K562 (cell line): ENCODE data around the gene TBL1XR1. TPM values are rescaled to one million over a fixed set of nuclear protein-coding genes. Genes with fewer than 3 reads are reported as not detected.

Experiments used
- ATAC-seq: fragments of 200-7000 bp; cut with Tn5 transposase; 3 replicates; pipeline ENCODE4 v1.9.1; 2020; ENCODE audit warnings: moderate library complexity
- BruUV-seq: library from RNA; stranded (reverse); fragments of 400-500 nt; replicated peaks from 2 replicates; lab custom pipeline; 2021; lab: Mats Ljungman, UMichigan
- CTCF ChIA-PET: fragments of 300-600 bp; formaldehyde crosslinking; extraction: SDS; loops from one replicate; lab custom pipeline; 2021; ENCODE audit warnings: low intra/inter-chr PET ratio; lab: Yijun Ruan, JAX
- POLR2A ChIA-PET: fragments of 300-600, 350-650 bp; sonication (Branson Sonifier 250); formaldehyde crosslinking; extraction: SDS; loops from one replicate; lab custom pipeline; 2021; ENCODE audit warnings: antibody characterized with exemption, inconsistent platforms; lab: Yijun Ruan, JAX
- DNase-seq, 4 experiments: peaks; one replicate each; pipeline versions ENCODE4 v3.0.0 to v3.0.0-alpha.2; 2011 to 2018; ENCODE audit warnings: low spot score in 3 of 4, mixed read lengths in 3 of 4; ENCODE audit errors: extremely low read depth in 1 of 4
- FAIRE-seq: peaks from 2 replicates; lab custom pipeline; 2011; peaks lifted over from hg19 to GRCh38; lab: Jason Lieb, UNC
- H2AFZ ChIP-seq: 2 replicates; pipeline ENCODE4 v1.6.0; 2011; ENCODE audit warnings: low read depth, low read length, control low read depth, inconsistent platforms
- H3K27ac ChIP-seq: fragments of 200-600 bp; 3 replicates; pipeline ENCODE4 v1.8.0; 2011; ENCODE audit warnings: low read depth, mild to moderate bottlenecking, control low read depth, inconsistent platforms, low read length, moderate library complexity, mixed read lengths; ENCODE audit errors: extremely low read depth
- H3K27me3 ChIP-seq, 2 experiments: fragments of 300-600 bp in 1 of 2; 2 replicates in 1 of 2; 3 replicates in 1 of 2; pipeline versions ENCODE4 v1.6.0 to v1.8.0; 2011; ENCODE audit warnings: inconsistent platforms in 2 of 2, low read length in 2 of 2, mild to moderate bottlenecking in 1 of 2, mixed read lengths in 1 of 2, moderate library complexity in 1 of 2; ENCODE audit not compliant: control insufficient read depth in 2 of 2, insufficient read depth in 2 of 2
- H3K36me3 ChIP-seq: fragments of 300-600 bp; 3 replicates; pipeline ENCODE4 v1.8.0; 2011; ENCODE audit warnings: mild to moderate bottlenecking, low read length, inconsistent platforms; ENCODE audit not compliant: control insufficient read depth, insufficient read depth
- H3K4me1 ChIP-seq, 2 experiments: fragments of 200-600 bp in 1 of 2; replicated peaks in 1 of 2; 2 replicates in 1 of 2; 3 replicates in 1 of 2; pipeline versions ENCODE4 v1.5.1 to v1.8.0; 2011; ENCODE audit warnings: inconsistent platforms in 2 of 2, low read length in 2 of 2, mild to moderate bottlenecking in 1 of 2, mixed read lengths in 1 of 2, moderate library complexity in 1 of 2; ENCODE audit not compliant: control insufficient read depth in 2 of 2, insufficient read depth in 2 of 2
- H3K4me2 ChIP-seq: 2 replicates; pipeline ENCODE4 v1.6.1; 2011; ENCODE audit warnings: low read length, control low read depth, inconsistent platforms, mixed read lengths; ENCODE audit not compliant: insufficient read depth
- H3K4me3 ChIP-seq: fragments of 200-600 bp; sonication (generic), shearing (Covaris generic); 2 replicates; pipeline ENCODE4 v1.5.1; 2016; ENCODE audit warnings: control low read depth, inconsistent platforms
- H3K79me2 ChIP-seq: fragments of 200-600 bp; 3 replicates; pipeline ENCODE4 v1.8.0; 2011; ENCODE audit warnings: low read length, inconsistent platforms; ENCODE audit not compliant: control insufficient read depth, insufficient read depth
- H3K9ac ChIP-seq, 2 experiments: 2 replicates each; pipeline versions ENCODE4 v1.6.0 to v1.6.1; 2011; ENCODE audit warnings: low read depth in 2 of 2, low read length in 2 of 2, control low read depth in 1 of 2, inconsistent platforms in 1 of 2, mild to moderate bottlenecking in 1 of 2, mixed read lengths in 1 of 2; ENCODE audit not compliant: insufficient read depth in 1 of 2
- H3K9me1 ChIP-seq: one replicate; pipeline ENCODE4 v1.6.0; 2011; ENCODE audit warnings: inconsistent platforms, mild to moderate bottlenecking, low read length, moderate library complexity; ENCODE audit not compliant: control insufficient read depth, insufficient read depth
- H3K9me3 ChIP-seq: replicated peaks from 2 replicates; pipeline ENCODE4 v1.5.1; 2011; ENCODE audit warnings: low read depth, low read length, inconsistent platforms; ENCODE audit not compliant: control insufficient read depth, insufficient read depth
- H4K20me1 ChIP-seq: replicated peaks from 2 replicates; pipeline ENCODE4 v1.6.1; 2011; ENCODE audit warnings: low read length, inconsistent platforms, mixed read lengths; ENCODE audit not compliant: control insufficient read depth, insufficient read depth
- ARID2 ChIP-seq: fragments of 450-650 bp; IDR thresholded peaks from 2 replicates; pipeline ENCODE4 v1.6.1; 2017; ENCODE audit warnings: antibody characterized with exemption, mild to moderate bottlenecking
- ATF3 ChIP-seq, 2 experiments: fragments of 450-650 bp in 1 of 2; sonication (generic) in 1 of 2; formaldehyde crosslinking in 1 of 2; IDR thresholded peaks in 1 of 2; conservative IDR thresholded peaks in 1 of 2; 2 replicates each; pipeline versions ENCODE4 v1.6.1 to v1.8.1; 2016 to 2023; ENCODE audit warnings: mild to moderate bottlenecking in 2 of 2, moderate library complexity in 2 of 2, inconsistent platforms in 1 of 2, missing genetic modification reagents in 1 of 2
- CHCHD3 ChIP-seq: fragments of 250-450 bp; sonication (Bioruptor Pico); IDR thresholded peaks from 2 replicates; pipeline ENCODE4 v2.1.2; 2022; ENCODE audit warnings: mild to moderate bottlenecking
- ERF ChIP-seq: fragments of 450-650 bp; formaldehyde crosslinking; IDR thresholded peaks from 2 replicates; pipeline ENCODE4 v1.4.0; 2020; ENCODE audit warnings: mild to moderate bottlenecking, mixed read lengths
- HDAC3 ChIP-seq: fragments of 450-650 bp; IDR thresholded peaks from 2 replicates; pipeline ENCODE4 v1.6.1; 2018; ENCODE audit warnings: borderline replicate concordance, mild to moderate bottlenecking, moderate library complexity; ENCODE audit not compliant: partially characterized antibody
- HDAC6 ChIP-seq: IDR thresholded peaks from 2 replicates; pipeline ENCODE4 v1.6.1; 2012; ENCODE audit warnings: low read depth, mild to moderate bottlenecking, control low read depth, inconsistent platforms, low read length, moderate library complexity
- KHSRP ChIP-seq: fragments of 450-650 bp; IDR thresholded peaks from 2 replicates; pipeline ENCODE4 v1.6.1; 2017
- THRAP3 ChIP-seq: fragments of 450-650 bp; IDR thresholded peaks from 2 replicates; pipeline ENCODE4 v1.6.1; 2016; ENCODE audit warnings: mild to moderate bottlenecking, inconsistent platforms, borderline replicate concordance
- ZBTB26 ChIP-seq: fragments of 450-650 bp; formaldehyde crosslinking; IDR thresholded peaks from 2 replicates; pipeline ENCODE4 v1.4.0; 2022; ENCODE audit warnings: missing genetic modification characterization
- ZNF280B ChIP-seq: fragments of 250-450 bp; sonication (Bioruptor Pico); IDR thresholded peaks from 2 replicates; pipeline ENCODE4 v1.5.1; 2021; ENCODE audit warnings: mild to moderate bottlenecking
- ZNF41 ChIP-seq: fragments of 250-450 bp; sonication (Bioruptor Pico); conservative IDR thresholded peaks from 2 replicates; pipeline ENCODE4 v1.4.0; 2020; ENCODE audit warnings: mild to moderate bottlenecking
- ZNF764 ChIP-seq: fragments of 250-450 bp; sonication (Bioruptor Pico); IDR thresholded peaks from 2 replicates; pipeline ENCODE4 v1.4.0; 2020; ENCODE audit warnings: low read depth, mild to moderate bottlenecking, moderate library complexity
- WGBS: fragments of 100-300 bp; shearing (Covaris generic); methylation state at CpG from one replicate; pipeline ENCODE4 v1.1.6; 2016; ENCODE audit warnings: low coverage, mixed read lengths; ENCODE audit not compliant: insufficient coverage; ENCODE audit errors: missing lambda C conversion rate; 5-methylcytosine and 5-hydroxymethylcytosine counted together
- in situ Hi-C: fragments of 300-500 bp; cut with MboI; formaldehyde crosslinking; loops from 4 replicates; pipeline ENCODE4 v1.15.0; 2018; ENCODE audit warnings: inconsistent platforms, mixed read lengths
- intact Hi-C: fragments of 100-400 bp; cut with micrococcal nuclease; formaldehyde crosslinking; loops from 2 replicates; pipeline ENCODE4 v1.14.2; 2022
- polyA plus RNA-seq, 8 experiments: library from polyadenylated mRNA; depleted of rRNA in 4 of 8; stranded (reverse) in 5 of 8; unstranded in 3 of 8; fragments of >200 nt; fragmentation: Nextera tagmentation in 2 of 8; fragmentation: Illumina TruSeq in 1 of 8; extraction: Ambion mirVana in 2 of 8; extraction: Trizol in 1 of 8; gene quantifications; 2 replicates each; pipeline versions ENCODE4 v1.2.1 to v1.2.3, GENCODE V29; 2011 to 2014; ENCODE audit warnings: inconsistent platforms in 1 of 8, missing spikeins in 1 of 8
- total RNA-seq, 7 experiments: library from RNA; depleted of rRNA in 6 of 7; stranded (reverse); fragments of >200 nt in 6 of 7; fragmentation: Illumina TruSeq in 2 of 7; extraction: Trizol in 2 of 7; gene quantifications; 2 replicates each; pipeline versions ENCODE4 v1.2.1 to v1.2.3, GENCODE V29; 2011 to 2021; ENCODE audit warnings: low replicate concordance in 1 of 7

Gene TBL1XR1
- total and polyA plus RNA-seq, 9 of the 15 experiments (the other 6 are each of a cell fraction or from before 2014, with no cell fraction given) = 19.6 to 171 (median 83.3) TPM

- TF ChIP-seq ZNF41 (CRISPR knock-in tag) (no peak), HDAC3 (no peak)
- TF ChIP-seq, all 486 proteins: peak for 0
Measured at GRCh38 chr3:177119829-177120228, 77.5 kb downstream of the TBL1XR1 start (continued).

GRCh38 chr3:177114253-177114652, 83.0 kb downstream of the TBL1XR1 start:
- H3K9me3 ChIP-seq = no peaks in the 10 kb centered on the region
- H3K27ac ChIP-seq = no peak overlapping the region
- TF ChIP-seq KHSRP = no peak
- TF ChIP-seq ARID2 = no peak
- no peak for TF ChIP-seq ERF
- no peak for TF ChIP-seq ZNF280B (CRISPR knock-in tag)
- no peak for TF ChIP-seq THRAP3
- no peak for TF ChIP-seq ZBTB26
- no peak for TF ChIP-seq HDAC6
- TF ChIP-seq ZNF764 (CRISPR knock-in tag) = no peak
- TF ChIP-seq ATF3 (IDR thresholded peaks at IDR 0.05) = no peak
- no peak for TF ChIP-seq ATF3 (CRISPR knock-in tag; conservative IDR thresholded peaks at IDR 0.05)
- no peak for TF ChIP-seq CHCHD3
- FAIRE-seq (no peak), ATAC-seq (no peak), DNase-seq (no peak)
- POLR2A ChIA-PET = interaction anchor here (0.7 kb wide), 1 partner anchor 139 kb away, joined by 4 read pairs; no protein-coding TSS in a partner anchor
- H3K79me2 ChIP-seq = peaks cover 99% of the 10 kb centered on the region
- in situ Hi-C loops (no loop called here), intact Hi-C loops (no loop called here)
- no peak overlapping the region for H3K9ac ChIP-seq
- BruUV-seq = no TSS peak
- no peak overlapping the region for H3K4me2 ChIP-seq
- 0 out of 3 replicates have a peak, but pooled peaks cover 4% of the 10 kb centered on the region for H3K36me3 ChIP-seq
- no peak overlapping the region for H2AFZ ChIP-seq
- H3K4me3 ChIP-seq = no peak overlapping the region
- no peaks in the 10 kb centered on the region for H3K9me1 ChIP-seq
- 0 out of 2 replicates have a peak, but pooled peaks cover 17% of the 10 kb centered on the region for H4K20me1 ChIP-seq
- CTCF ChIA-PET = no interaction called here
- peaks cover 6 to 12% of the 10 kb centered on the region in 2 experiments; a peak in 2 of 5 replicates for H3K4me1 ChIP-seq
- H3K27me3 ChIP-seq = no peaks in the 10 kb centered on the region
- WGBS = 68% methylated on average over 3 of the region's 3 CpGs
